HG03520 (cell line): Measurements from ENCODE around the gene ATXN7L2.

Experiments used
- ATAC-seq: cut with Tn5 transposase; IDR thresholded peaks from one replicate; pipeline ENCODE4 v1.9.1; 2021; ENCODE audit warnings: mild to moderate bottlenecking, moderate library complexity; ENCODE audit not compliant: unreplicated experiment

ATXN7L2 gene

GRCh38 chr1:109498161-109498801, 14.6 kb downstream of the ATXN7L2 start:
- no peak for ATAC-seq

GRCh38 chr1:109499081-109499480, 15.4 kb downstream of the ATXN7L2 start:
- no peak for ATAC-seq

GRCh38 chr1:109499661-109500536, 16.2 kb downstream of the ATXN7L2 start:
- no peak for ATAC-seq

GRCh38 chr1:109500941-109501381, 17.3 kb downstream of the ATXN7L2 start:
- no peak for ATAC-seq

- no peak for ATAC-seq
Measured at GRCh38 chr1:109501644-109502363, 18.1 kb downstream of the ATXN7L2 start.

GRCh38 chr1:109502364-109502851, 18.7 kb downstream of the ATXN7L2 start:
- no peak for ATAC-seq

- no peak for ATAC-seq
Measured at GRCh38 chr1:109503935-109504334, 20.2 kb downstream of the ATXN7L2 start.

GRCh38 chr1:109504974-109505373, 21.3 kb downstream of the ATXN7L2 start:
- ATAC-seq, result no peak

- ATAC-seq, result no peak
Measured at GRCh38 chr1:109508001-109508872, 24.5 kb downstream of the ATXN7L2 start.

- no peak for ATAC-seq
Measured at GRCh38 chr1:109508873-109509175, 25.1 kb downstream of the ATXN7L2 start.

- peak; percentile 44 for ATAC-seq
Measured at GRCh38 chr1:109509176-109510134, 25.8 kb downstream of the ATXN7L2 start, which contains the start of gene AMIGO1. Gene AMIGO1, minus strand, starts transcription at chr1:109509727. Its CDS starts 815 bp downstream, at chr1:109508912.

- no peak for ATAC-seq
Measured at GRCh38 chr1:109513110-109513710, 29.5 kb downstream of the ATXN7L2 start.

- no peak for ATAC-seq
Measured at GRCh38 chr1:109514846-109515245, 31.1 kb downstream of the ATXN7L2 start.

- ATAC-seq, result no peak
Measured at GRCh38 chr1:109516872-109517271, 33.2 kb downstream of the ATXN7L2 start.

GRCh38 chr1:109517337-109517736, 33.6 kb downstream of the ATXN7L2 start:
- no peak for ATAC-seq

GRCh38 chr1:109521002-109521951, 37.6 kb downstream of the ATXN7L2 start:
- ATAC-seq, result no peak

- ATAC-seq, result no peak
Measured at GRCh38 chr1:109522026-109522425, 38.3 kb downstream of the ATXN7L2 start.

- no peak for ATAC-seq
Measured at GRCh38 chr1:109523706-109524105, 40.0 kb downstream of the ATXN7L2 start.
